Peyer's patch (tissue), 4 donors: ENCODE results near the gene DHX57.

Experiments used
- CTCF ChIP-seq, 6 experiments: fragments of 450-650 bp in 4 of 6; fragments of 200-600 bp in 2 of 6; sonication (generic) in 1 of 6; IDR thresholded peaks; one replicate each; pipeline ENCODE4 v1.5.1; 2017 to 2019; ENCODE audit warnings: antibody characterized with exemption in 6 of 6, mild to moderate bottlenecking in 3 of 6, moderate library complexity in 1 of 6
- POLR2A ChIP-seq, 2 donors: fragments of 450-650 bp; IDR thresholded peaks; one replicate each; pipeline ENCODE4 v1.5.1; 2017; ENCODE audit warnings: antibody characterized with exemption in 2 of 2, mild to moderate bottlenecking in 2 of 2, moderate library complexity in 2 of 2

DNA sequence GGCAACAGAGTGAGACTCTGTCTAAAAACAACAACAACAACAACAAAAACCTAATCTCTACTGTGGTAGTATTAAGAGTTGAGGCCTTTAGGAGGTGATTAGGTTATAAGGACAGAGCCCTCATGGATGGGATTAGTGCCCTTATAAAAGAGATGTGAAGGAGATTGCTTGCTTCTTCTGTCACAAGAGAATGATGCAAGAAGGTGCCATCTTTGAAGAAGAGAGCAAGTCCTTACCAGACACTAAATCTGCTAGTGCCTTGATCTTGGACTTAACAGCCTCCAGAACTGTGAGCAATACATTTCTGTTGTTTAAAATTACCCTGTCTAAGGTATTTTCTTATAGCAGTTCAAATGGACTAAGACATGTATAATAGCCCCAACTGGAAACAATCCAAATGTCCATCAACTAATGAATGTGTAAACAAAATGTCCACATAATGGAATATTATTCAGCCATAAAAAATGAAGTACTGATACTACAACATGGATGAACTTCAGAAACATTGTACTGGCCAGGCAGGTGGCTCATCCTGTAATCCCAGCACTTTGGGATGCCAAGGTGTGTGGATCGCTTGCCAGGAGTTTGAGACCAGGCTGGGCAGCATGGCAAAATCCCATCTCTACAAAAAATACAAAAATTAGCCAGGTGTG lies 12.3 kb upstream of the DHX57 start:
- TF ChIP-seq POLR2A (IDR thresholded peaks at IDR 0.05) (no peak), CTCF (IDR thresholded peaks at IDR 0.05) (no peak)
